GM12891 (cell line): ENCODE measurements around the gene AUNIP.

Source experiments
- PAX5 ChIP-seq: IDR thresholded peaks from 2 replicates; pipeline ENCODE4 v1.6.1; 2011; ENCODE audit warnings: low read length, moderate library complexity, mild to moderate bottlenecking; ENCODE audit not compliant: insufficient read depth, severe bottlenecking
- POLR2A ChIP-seq: IDR thresholded peaks from 2 replicates; pipeline ENCODE4 v1.6.1; 2011; ENCODE audit warnings: low read depth, low read length, control low read depth
- POLR2AphosphoS5 ChIP-seq: IDR thresholded peaks from 2 replicates; pipeline ENCODE4 v1.6.1; 2011; ENCODE audit warnings: low read depth, low read length, control low read depth
- POU2F2 ChIP-seq: IDR thresholded peaks from 2 replicates; pipeline ENCODE4 v1.6.1; 2011; ENCODE audit warnings: low read depth, mild to moderate bottlenecking, control low read depth, low read length, moderate library complexity
- SPI1 ChIP-seq: IDR thresholded peaks from 2 replicates; pipeline ENCODE4 v1.6.1; 2011; ENCODE audit warnings: low read depth, low read length, control low read depth
- TAF1 ChIP-seq: IDR thresholded peaks from 2 replicates; pipeline ENCODE4 v1.6.1; 2011; ENCODE audit warnings: low read depth, low read length, control low read depth

DNA sequence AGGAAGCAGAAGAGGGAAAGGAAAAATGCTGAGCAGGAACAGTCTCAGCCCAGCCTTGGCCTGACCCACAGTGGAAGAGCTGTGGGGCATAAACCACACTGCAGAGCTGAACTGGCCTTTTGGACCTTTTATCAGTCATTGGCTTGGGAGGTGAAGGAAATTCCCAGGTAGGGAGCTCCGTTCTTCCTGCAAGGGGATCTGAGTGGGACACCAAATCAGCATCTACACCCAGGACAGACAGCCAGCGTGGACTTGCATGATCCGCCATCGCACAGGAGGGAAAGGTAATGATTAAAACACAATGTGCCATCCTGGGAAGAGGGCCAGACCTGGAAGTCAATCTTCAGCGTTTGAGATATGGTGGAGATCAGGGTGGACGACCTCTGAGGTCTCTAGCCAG lies 40.7 kb downstream of the AUNIP start:
- TF ChIP-seq POLR2A, result no peak
- TF ChIP-seq TAF1, result no peak
- TF ChIP-seq POLR2AphosphoS5, result no peak
- TF ChIP-seq PAX5, result no peak
- TF ChIP-seq POU2F2, result no peak
- no peak for TF ChIP-seq SPI1
